HG02885 (cell line): ENCODE data around the gene PRKG2.
"Not testable (repeated sequence)": the region's sequence is repeated elsewhere in the genome, so short reads cannot be mapped to it uniquely, and the experiment has no call there.

ENCODE experiments used
- ATAC-seq: cut with Tn5 transposase; IDR thresholded peaks from one replicate; pipeline ENCODE4 v1.9.1; 2021; ENCODE audit warnings: mild to moderate bottlenecking; ENCODE audit not compliant: unreplicated experiment, poor library complexity

The PRKG2 gene, protein sequence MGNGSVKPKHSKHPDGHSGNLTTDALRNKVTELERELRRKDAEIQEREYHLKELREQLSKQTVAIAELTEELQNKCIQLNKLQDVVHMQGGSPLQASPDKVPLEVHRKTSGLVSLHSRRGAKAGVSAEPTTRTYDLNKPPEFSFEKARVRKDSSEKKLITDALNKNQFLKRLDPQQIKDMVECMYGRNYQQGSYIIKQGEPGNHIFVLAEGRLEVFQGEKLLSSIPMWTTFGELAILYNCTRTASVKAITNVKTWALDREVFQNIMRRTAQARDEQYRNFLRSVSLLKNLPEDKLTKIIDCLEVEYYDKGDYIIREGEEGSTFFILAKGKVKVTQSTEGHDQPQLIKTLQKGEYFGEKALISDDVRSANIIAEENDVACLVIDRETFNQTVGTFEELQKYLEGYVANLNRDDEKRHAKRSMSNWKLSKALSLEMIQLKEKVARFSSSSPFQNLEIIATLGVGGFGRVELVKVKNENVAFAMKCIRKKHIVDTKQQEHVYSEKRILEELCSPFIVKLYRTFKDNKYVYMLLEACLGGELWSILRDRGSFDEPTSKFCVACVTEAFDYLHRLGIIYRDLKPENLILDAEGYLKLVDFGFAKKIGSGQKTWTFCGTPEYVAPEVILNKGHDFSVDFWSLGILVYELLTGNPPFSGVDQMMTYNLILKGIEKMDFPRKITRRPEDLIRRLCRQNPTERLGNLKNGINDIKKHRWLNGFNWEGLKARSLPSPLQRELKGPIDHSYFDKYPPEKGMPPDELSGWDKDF

DNA sequence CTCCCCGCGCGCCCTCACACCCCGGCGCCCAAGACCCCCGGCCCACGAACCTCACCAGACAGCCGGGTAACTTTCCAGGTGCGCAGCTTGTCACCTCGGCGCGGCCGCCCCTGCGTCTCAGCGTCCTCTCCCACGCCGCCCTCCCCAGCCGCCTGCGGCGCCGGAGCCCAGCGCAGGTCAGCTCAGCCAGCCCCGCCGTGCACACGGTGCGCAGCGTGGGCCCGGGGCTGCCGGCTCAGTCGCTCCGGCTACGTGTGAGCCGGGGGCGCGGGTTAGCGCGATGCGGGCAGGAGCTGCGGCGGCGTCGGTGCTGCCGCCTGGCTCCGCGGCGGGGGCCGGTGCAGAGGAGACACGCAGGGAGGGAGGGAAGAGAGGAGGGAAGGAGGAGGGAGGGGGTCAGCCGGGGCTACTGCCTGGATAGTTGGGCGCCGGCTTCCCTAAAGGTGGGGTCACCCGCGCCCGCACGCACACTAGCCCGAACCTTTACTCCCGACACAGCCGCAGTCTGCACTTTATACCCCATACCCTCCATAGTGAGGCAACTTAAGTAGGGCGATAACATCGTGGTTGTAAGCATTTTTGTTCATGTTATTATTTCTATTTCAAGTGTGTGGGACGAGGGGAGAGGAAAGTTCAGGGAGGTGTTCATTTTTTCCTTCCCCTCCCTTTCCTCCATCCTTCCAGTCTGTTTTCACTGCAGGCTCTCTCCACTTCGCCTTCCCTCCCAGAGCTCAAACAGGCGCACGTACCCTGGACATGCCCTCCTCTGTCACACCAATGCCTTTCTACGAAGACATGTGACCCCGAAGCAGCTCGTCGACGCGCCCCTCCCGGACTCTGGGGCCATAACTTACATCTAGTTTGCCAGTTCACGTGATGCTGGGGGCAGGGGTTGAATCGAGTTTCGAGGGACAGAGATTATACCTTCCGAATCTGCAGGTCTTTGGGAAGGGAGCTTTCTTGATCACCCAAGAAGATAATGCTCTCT is at the start of gene PRKG2:
TSS of gene PRKG2 (minus strand) at position 342 of the 988 bp plus-strand sequence. CDS start 10,175 bp downstream, outside the sequence.
- ATAC-seq: no peak

DNA sequence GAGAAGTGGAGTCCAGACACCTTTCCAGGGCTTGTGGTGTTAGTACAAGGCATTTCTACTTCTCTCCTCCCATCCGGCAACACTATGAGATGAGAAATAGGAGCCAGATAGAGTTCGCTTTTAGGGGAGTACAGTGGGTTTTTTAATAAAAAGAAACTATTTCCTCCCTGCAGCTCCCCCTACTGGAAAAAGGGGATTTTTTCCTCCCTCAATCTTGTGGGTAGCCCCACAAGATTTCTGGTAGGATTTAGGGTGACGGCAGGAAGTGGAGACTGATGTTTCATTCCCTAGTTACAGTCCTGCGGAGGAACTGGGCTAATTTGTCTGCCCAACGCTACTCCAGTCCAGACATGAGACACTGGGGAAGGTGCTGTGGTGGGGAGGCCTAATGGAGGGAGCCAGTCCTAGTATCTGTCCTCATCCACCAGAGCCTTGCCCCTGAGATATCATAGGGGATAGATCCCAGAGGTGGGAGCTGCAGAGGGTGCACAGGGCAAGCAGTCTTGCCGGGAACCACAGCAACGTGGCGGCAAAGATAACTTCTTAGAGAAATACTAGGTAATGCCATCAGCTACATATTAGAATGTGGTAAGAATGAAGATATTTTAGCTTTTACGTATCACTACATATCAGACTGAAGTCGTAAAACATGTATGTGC is 45.5 kb upstream of the PRKG2 start:
- ATAC-seq: no peak

DNA sequence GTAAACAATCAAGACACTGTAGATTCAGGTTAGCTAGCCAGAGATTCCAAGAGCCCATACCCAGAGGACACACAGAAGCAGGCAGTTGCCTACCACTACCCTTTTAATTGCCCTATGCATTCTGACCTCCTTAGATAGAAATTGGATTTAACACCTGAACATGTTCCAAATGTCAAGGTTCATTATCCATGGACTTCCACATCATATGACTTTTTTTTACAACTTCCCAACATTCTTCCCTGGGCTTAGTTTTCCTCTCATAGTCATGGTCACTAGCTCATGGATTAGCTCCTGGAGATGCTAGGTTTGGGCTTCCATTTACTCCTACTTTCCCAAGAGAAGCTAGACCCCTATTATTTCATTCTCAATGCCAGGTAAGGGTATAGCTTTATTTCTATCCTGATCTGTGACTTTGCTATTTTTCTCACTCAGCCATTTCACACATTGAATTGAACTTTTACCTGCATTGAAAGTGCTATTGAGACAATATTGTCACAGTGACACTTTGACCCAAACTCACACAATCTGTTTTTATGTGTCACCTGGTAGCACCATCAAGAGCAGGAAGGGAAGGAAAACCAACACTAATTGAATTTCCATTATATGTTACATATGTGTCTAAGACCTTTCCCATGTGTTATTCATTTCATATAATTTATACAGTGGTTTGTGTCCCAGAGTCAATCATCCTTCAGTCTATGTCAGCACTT is 44.0 kb upstream of the PRKG2 start:
- no peak for ATAC-seq

DNA sequence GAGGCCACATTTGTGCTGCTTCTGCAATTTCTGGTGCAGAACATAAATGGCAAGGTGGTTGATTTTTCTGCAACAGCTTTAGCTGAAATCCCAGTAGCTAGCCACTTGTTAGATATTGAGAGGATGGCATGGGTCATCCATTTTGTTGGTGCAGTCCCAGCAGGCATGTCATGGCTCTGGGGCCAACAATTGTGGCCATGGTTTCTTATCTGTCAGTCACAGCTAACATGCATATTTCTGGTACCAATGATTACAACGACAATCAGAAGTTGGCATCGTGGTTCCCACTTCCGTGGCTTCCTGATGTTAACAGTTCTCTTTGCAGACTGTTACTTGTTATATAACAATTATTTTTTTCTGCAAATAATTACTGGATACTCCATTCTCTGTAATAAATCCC is 42.8 kb upstream of the PRKG2 start:
- ATAC-seq: no peak

DNA sequence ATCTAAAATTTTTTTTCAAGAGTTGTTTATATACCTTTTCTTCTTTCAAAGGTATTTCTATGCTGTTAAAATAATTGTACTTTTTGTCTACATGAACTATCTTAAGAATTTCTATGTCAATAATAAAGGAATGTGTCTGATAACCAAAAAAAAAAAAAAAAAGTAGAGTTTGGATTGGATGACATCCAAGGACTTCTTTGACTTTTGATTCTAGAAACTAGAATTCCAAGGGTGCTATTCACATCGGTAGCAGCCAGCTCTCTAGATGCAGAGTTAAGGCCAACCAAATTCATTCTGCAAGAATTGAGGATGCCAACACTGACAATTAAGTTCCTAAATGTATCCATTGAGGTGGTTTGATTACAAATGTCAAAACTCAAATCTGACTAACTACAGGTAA is 42.0 kb upstream of the PRKG2 start:
- no peak for ATAC-seq

DNA sequence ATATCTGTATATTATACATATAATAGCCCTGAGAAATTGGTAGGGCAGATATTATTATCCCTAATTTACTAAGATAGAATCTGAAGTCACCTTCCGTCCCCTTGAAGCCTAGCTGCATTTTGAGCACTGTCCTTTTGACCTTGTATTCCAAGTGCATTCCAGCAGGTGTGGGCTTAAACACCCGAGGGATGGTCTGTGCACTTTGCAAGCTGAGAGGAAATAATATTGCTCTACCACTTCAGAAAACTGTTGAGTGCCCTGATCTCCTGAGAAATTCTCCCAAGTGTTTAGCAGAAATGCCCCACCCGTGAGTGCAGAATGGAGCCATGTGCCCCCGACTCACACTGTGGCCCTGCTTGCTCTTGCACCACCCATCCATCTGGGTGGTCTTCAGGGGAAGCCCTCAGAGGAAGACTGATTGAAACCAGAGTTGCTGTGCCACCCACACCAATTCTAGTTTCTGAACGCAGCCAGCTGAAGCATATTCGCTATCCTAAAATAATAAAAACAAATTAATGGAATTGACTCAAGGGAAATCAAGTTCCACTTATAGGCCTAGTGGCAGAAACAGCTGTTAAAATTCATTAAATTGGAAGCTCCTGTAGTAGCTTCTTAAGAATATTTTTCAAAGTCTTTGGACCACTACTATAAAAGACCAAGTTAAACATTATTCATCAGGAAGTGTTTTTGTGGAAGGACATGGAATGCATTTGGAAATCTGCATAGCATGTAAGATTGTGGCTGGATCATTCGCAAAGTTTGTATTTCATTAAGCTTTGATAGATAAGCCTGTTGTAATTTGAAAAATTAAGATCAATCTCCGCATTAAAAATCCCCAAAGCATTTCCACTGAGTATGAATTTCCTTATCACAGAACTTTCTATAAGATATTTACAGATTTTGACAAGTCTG is 41.3 kb upstream of the PRKG2 start:
- no peak for ATAC-seq

DNA sequence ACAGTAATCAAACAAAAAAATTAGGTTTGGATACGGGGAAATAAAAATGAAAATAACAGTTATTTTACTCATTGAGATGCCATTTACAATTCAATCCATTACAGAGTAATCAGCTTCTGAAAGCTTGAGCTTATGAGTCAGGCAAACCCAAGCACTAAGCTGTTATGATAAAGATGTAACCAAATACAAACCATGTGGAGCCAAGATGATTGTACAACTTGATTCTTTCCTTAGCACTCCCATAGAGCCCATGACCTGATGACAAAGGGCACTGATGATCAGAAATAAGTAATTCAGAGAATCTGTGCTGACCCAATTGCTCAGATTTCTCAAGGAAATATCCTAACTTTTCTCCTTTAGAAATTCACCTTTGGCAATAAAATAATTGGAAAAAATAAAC is 40.5 kb upstream of the PRKG2 start:
- no peak for ATAC-seq

DNA sequence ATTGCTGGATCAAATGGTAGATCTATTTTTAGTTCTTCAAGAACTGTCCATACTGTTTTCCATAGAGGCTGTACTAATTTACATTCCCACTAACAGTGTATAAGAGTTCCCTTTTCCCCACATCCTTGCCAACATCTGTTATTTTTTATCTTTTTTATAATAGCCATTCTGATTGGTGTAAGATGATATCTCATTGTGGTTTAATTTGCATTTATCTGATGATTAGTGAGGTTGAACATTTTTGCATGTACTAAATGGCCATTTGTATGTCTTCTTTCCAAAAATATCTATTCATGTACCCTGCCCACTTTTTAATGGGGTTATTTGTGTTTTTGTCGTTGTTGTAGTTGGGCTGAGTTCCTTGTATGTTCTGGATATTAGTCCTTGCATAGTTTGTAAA is 35.4 kb upstream of the PRKG2 start:
- no peak for ATAC-seq

DNA sequence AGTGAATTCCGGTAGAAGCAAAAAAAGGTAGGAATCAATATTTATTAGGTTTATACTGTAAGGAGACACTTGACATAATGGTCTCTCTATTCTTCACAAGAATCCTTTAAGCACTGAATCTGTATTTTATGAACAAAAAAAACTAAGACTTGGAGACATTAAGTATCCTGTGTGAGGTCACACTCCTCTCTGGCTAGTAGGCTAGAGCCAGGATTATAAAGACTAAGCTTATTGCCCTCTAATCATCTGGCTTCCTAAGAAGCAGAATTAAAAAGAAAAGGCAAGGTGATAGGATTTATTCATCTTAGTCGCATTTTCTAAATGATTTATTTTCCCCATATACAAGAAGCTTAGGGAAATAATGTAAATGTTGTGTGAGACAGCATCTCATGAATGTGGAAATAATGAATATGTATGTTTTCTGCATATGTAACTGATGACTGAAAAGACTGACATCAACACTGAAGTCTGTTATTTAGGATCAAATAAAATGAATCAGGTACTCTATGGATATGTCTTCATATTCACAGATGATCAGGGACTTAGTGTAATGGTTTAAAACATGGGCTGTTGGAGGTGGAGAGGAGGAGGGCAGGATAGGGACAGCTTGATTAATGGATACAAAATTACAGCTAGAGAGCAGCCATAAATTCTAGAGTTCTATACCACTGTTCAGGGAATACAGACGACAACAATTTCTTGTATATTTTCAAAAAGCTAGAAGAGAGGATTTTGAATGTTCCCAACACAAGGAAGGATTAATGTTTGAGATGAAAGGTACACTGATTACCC is 30.4 kb upstream of the PRKG2 start:
- ATAC-seq: no peak

DNA sequence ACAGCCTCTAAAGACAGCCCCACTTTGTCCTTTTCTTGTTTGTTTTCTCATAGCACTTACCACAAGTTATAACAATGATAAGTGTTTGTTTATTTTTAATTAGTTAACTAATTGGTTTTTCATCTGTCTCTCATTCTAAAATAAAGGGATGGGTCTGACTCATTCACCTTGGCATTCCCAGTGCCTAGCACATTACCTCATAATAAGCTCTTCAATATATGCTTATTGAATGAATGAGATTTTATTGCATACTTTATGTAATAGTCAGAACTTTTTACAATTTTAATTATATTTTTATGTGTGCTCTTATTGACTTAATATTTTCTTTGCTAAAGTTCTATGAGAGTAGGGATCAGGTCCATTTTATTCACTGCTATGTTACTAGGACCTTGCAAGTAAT is 22.8 kb upstream of the PRKG2 start:
- no peak for ATAC-seq

DNA sequence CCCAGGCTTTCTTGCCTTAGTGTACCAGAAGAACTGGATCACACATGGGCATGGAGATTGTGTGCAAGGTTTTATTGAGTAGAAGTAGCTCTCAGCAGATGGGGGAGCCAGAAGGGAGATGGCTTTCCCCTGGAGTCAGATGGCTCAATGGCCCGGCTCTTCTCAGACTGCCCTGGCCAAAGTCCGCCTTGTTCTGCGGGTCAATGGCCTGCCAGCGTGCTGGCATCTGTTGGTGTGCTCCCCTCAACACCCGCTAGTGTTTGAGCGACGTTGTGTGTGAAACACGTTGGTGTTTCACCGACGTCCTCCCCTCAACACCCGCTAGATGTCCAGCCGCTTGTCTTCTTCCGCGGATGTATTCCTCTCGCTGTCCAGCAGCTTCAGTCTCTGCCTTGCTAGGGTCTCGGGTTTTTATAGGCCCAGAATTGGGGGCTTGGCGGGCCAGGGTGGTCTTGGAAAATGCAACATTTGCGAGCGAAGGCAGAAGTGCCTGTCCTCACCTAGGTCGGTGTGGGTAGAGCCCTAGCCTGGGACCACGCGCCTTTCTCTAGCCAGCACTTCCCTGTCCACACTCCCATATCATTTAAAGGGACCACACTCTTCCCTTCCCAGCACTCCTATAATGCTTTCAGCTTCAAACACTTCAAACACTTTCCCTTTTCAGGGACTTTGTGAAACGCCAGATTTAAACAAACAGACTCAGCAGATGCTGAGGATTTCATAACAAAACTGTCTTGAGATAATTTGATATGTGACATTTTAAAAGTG is 21.1 kb upstream of the PRKG2 start:
- ATAC-seq: no peak

DNA sequence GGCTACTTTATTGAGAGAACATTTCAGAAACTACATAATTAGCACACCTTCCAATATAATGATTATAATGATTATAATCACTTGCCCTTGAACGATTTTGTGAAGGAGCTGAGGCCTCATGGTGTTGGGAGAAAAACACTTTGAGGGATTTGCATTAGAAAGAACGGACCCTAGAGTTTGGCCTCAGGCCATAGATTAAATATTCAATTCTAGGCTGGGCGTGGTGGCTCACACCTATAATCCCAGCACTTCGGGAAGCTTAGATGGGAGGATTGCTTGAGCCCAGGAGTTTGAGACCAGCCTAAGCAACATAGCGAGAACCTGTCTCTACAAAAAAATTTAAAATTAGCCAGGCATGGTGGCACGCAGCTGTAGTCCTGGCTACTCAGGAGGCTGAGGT is 12.9 kb upstream of the PRKG2 start:
- ATAC-seq: no peak

DNA sequence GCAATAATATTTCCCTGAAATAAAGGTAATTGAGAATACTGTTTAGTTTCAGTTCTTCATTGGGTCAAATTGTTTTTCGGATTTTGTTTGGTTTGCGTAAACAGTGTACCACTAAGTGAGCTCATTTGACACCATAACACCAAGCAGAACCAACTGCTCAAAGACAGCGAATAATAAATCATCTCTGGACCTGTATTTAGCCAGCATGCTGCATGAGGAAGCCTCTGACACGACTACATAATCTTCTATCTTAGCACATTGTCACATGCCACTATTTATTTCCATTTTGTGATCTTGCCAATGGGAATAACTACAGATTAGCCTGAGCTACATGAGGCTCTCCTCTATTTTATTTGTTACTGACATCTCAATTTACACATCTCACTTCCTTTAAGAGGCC is 12.1 kb upstream of the PRKG2 start:
- ATAC-seq: no peak

DNA sequence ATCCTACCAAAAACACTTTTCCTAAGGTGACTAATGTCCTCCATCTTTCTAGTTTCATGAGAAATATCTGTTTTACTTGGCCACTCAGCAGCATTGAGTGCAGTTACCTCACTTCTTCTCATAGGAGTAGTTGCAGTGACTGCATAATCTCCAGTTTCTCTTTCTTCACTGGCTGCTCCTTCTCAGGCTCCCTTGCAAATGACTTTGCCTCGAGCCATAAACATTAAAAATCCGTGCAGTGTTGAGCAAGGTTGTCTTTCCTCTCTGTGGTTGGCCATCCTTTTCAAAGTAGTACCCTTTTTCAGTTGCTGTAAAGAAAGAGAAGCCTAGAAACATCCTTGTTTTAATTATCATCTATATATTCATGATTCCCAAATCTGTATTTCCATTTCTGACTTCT is 10.2 kb upstream of the PRKG2 start:
- no peak for ATAC-seq

DNA sequence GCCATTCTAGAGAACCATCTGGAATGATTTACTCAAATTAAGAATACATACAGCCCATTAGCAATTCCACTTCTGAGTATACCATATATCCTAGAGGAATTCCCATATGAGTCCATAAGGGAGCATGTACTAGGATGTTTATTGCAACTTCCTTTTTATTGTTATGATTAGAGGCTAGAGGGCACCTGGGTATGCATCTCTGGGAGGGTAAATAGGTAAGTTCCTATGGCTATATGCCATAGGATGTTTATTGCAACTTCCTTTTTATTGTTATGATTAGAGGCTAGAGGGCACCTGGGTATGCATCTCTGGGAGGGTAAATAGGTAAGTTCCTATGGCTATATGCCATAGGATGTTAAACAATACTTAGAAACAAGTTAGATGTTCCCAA is 7.1 kb upstream of the PRKG2 start:
- ATAC-seq: not testable (repeated sequence)

DNA sequence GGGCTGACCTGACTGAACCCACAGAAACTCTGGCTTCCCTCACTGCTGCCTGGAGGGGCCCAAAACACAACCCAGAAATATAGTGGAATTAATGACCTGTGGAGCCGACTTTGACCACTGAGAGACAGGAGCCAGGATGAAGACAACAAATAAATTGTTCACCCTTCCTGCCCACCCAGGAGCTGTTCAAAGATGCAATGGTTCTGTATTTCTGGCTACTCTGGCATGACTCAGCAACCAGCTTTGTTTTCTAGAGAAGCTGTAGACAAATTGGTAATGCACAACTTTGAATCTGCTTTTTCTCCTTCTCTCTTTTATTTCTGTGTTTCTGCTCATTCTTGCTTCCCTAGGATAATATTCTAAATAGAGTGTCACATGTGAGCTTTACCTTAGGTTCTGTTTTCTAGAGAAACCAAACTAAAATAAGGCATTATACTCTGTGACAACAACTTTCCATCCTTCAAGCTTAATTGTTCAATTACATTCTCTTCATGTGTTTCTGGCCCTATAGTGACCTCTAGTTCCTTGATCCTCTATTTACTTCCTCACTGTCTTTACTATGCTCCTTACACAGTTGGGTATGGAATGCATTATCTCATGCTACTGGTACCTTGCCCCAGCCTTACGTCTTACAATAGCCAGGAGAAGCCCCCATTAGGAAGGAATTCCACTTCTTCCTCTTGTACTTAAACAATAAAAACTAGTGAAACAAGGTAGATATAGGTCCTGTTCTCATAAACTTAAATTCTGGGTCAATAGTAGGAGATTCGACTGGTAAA is 6.5 kb upstream of the PRKG2 start:
- ATAC-seq: no peak
